ENCODE measurements around the gene ORC6. TPM values are rescaled to one million over a fixed set of nuclear protein-coding genes. Genes with fewer than 3 reads are reported as not detected.
A peak's percentile ranks its signal among the peaks of the same experiment; 100 is the strongest.

ORC6 gene
- total RNA-seq, 1 experiment from 2014 or later, result 95.0 TPM

DNA sequence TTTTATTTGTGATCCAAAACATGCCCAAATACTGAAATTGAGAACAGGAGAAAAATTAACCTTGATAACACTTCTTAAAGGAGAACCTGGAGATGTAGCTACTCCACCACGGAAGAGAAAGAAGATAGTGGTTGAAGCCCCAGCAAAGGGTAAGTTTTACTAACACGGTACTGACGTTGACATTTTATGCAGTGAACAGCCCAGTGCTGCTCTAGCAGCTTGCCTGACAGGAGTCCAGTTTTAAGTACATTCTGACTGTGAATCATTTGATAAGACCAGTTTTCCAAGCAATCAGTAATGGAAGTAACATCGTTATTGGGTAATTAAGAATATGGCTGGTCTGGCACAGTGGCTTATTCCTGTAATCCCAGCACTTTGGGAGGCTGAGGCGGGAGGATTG lies 6.5 kb downstream of the ORC6 start:
- Histone ChIP-seq H3K18ac (ENCODE audit: insufficient read length, low read depth, low read length) (no peak overlapping the region), H3K79me2 (ENCODE audit: insufficient read depth, low read length) (peaks cover 5% of the 10 kb centered on the region; the same call in 1 of the 2 replicates), H3K4me2 (ENCODE audit: insufficient read depth, insufficient read length, low read length) (no peak overlapping the region), H4K91ac (ENCODE audit: insufficient read length, low read depth, low read length) (no peak overlapping the region), H3K14ac (ENCODE audit: insufficient read depth, low read length) (no peak overlapping the region), H2BK5ac (ENCODE audit: insufficient read length, low read length) (no peak overlapping the region), H4K8ac (replicated peaks; ENCODE audit: insufficient read length, low read depth, low read length) (no peak overlapping the region), H2BK12ac (ENCODE audit: insufficient read length, low read depth, low read length) (no peak overlapping the region), H3K56ac (ENCODE audit: insufficient read length, low read depth, low read length) (no peak overlapping the region), H4K5ac (ENCODE audit: insufficient read length, low read depth, low read length) (no peak overlapping the region), H3K4ac (ENCODE audit: low read depth, low read length) (no peak overlapping the region), H2BK20ac (ENCODE audit: low read depth, low read length, poor library complexity, severe bottlenecking) (no peak overlapping the region), H3K23me2 (ENCODE audit: insufficient read length, low read depth, low read length, poor library complexity, severe bottlenecking) (no peaks in the 10 kb centered on the region), H3K4me1 (ENCODE audit: insufficient read depth, low read length) (no peaks in the 10 kb centered on the region), H3K9me3 (ENCODE audit: control insufficient read depth, low read depth, low read length) (no peaks in the 10 kb centered on the region), H3T11ph (ENCODE audit: low read length) (no peak overlapping the region), H2BK15ac (ENCODE audit: low read depth, low read length) (no peak overlapping the region), H3K79me1 (ENCODE audit: insufficient read depth, low read depth, low read length, poor library complexity, severe bottlenecking) (no peaks in the 10 kb centered on the region), H3K9ac (ENCODE audit: extremely low read depth, insufficient read length, low read length) (no peak overlapping the region), H3K27ac (ENCODE audit: insufficient read length, low read depth, low read length) (no peak overlapping the region), H3K23ac (ENCODE audit: insufficient read length, low read depth, low read length) (no peak overlapping the region), H2BK120ac (ENCODE audit: low read depth, low read length, poor library complexity, severe bottlenecking) (no peak overlapping the region), H4K20me1 (ENCODE audit: control insufficient read depth, insufficient read depth, insufficient read length) (no peaks in the 10 kb centered on the region), H3K27me3 (ENCODE audit: insufficient read depth, low read length) (no peaks in the 10 kb centered on the region), H2AFZ (ENCODE audit: low read length) (no peak overlapping the region), H2AK5ac (ENCODE audit: insufficient read length, low read length) (no peak overlapping the region)
- H3K4me1 Mint-ChIP-seq, result peaks cover 0 to 8% of the 10 kb centered on the region in 2 experiments; a peak in 3 of 4 replicates
- peaks cover 51 to 86% (median 52%) of the 10 kb centered on the region in 3 experiments for H3K36me3 Mint-ChIP-seq (ENCODE audit: insufficient read depth in 1 of 3, low read depth in 3 of 3)
- TF ChIP-seq, protein P1, sequence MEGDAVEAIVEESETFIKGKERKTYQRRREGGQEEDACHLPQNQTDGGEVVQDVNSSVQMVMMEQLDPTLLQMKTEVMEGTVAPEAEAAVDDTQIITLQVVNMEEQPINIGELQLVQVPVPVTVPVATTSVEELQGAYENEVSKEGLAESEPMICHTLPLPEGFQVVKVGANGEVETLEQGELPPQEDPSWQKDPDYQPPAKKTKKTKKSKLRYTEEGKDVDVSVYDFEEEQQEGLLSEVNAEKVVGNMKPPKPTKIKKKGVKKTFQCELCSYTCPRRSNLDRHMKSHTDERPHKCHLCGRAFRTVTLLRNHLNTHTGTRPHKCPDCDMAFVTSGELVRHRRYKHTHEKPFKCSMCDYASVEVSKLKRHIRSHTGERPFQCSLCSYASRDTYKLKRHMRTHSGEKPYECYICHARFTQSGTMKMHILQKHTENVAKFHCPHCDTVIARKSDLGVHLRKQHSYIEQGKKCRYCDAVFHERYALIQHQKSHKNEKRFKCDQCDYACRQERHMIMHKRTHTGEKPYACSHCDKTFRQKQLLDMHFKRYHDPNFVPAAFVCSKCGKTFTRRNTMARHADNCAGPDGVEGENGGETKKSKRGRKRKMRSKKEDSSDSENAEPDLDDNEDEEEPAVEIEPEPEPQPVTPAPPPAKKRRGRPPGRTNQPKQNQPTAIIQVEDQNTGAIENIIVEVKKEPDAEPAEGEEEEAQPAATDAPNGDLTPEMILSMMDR (conservative IDR thresholded peaks at IDR 0.05), result no peak
- no peaks in the 10 kb centered on the region for H3K27me3 Mint-ChIP-seq (ENCODE audit: low read depth)
- H3K9me3 Mint-ChIP-seq, result no peaks in the 10 kb centered on the region
- H3K27ac Mint-ChIP-seq, result 0 out of 7 replicates have a peak overlapping the region, but pooled peaks of 1 of the 3 experiments have one; percentile 44
- DNase-seq, result no peak
- no CpG with 5 or more reads among the region's 5 CpGs for WGBS (ENCODE audit: extremely low coverage, insufficient read length, low lambda C conversion rate)
- H3K4me3 Mint-ChIP-seq, result no peak overlapping the region

Data from H9 (cell line).